Astrocyte (in vitro differentiated cells and primary cell): ENCODE results near the gene AAMP. TPM values are rescaled to one million over a fixed set of nuclear protein-coding genes. Genes with fewer than 3 reads are reported as not detected.

ENCODE experiments used
- DNase-seq: peaks from one replicate; pipeline ENCODE4 v3.0.0-alpha.2; 2010; ENCODE audit warnings: low read depth
- FAIRE-seq: peaks from 2 replicates; lab custom pipeline; 2011; peaks lifted over from hg19 to GRCh38; lab: Jason Lieb, UNC
- H2AFZ ChIP-seq: 2 replicates; pipeline ENCODE4 v1.6.0; 2012; ENCODE audit warnings: low read depth, low read length, inconsistent platforms
- H3K27ac ChIP-seq: 2 replicates; pipeline ENCODE4 v1.5.1; 2011; ENCODE audit warnings: low read depth, low read length, inconsistent platforms
- H3K27me3 ChIP-seq: 2 replicates; pipeline ENCODE4 v1.6.0; 2011; ENCODE audit warnings: low read length, inconsistent platforms; ENCODE audit not compliant: insufficient read depth
- H3K36me3 ChIP-seq: 2 replicates; pipeline ENCODE4 v1.5.1; 2011; ENCODE audit warnings: low read length, inconsistent platforms; ENCODE audit not compliant: insufficient read depth
- H3K4me1 ChIP-seq: 2 replicates; pipeline ENCODE4 v1.5.1; 2011; ENCODE audit warnings: low read length, inconsistent platforms; ENCODE audit not compliant: insufficient read depth
- H3K4me2 ChIP-seq: 2 replicates; pipeline ENCODE4 v1.6.0; 2012; ENCODE audit warnings: low read length, inconsistent platforms
- H3K4me3 ChIP-seq: 2 replicates; pipeline ENCODE4 v1.5.1; 2011; ENCODE audit warnings: low read depth, mild to moderate bottlenecking, low read length, inconsistent platforms; ENCODE audit not compliant: insufficient read depth
- H3K79me2 ChIP-seq: 2 replicates; pipeline ENCODE4 v1.6.0; 2012; ENCODE audit warnings: mild to moderate bottlenecking, low read length, inconsistent platforms; ENCODE audit not compliant: insufficient read depth
- H3K9ac ChIP-seq: 2 replicates; pipeline ENCODE4 v1.6.0; 2012; ENCODE audit warnings: mild to moderate bottlenecking, low read length, inconsistent platforms
- H3K9me3 ChIP-seq: 2 replicates; pipeline ENCODE4 v1.5.1; 2012; ENCODE audit warnings: low read depth, mild to moderate bottlenecking, low read length, inconsistent platforms; ENCODE audit not compliant: insufficient read depth
- H4K20me1 ChIP-seq: 2 replicates; pipeline ENCODE4 v1.6.0; 2012; ENCODE audit warnings: low read length, inconsistent platforms; ENCODE audit not compliant: insufficient read depth
- H3K27ac Mint-ChIP-seq: one replicate; pipeline ENCODE4 v1.8.0; 2021; ENCODE audit warnings: mild to moderate bottlenecking, mixed read lengths; ENCODE audit not compliant: unreplicated experiment
- H3K27me3 Mint-ChIP-seq: one replicate; pipeline ENCODE4 v1.8.0; 2021; ENCODE audit warnings: low read depth, mixed read lengths; ENCODE audit not compliant: unreplicated experiment
- H3K36me3 Mint-ChIP-seq: one replicate; pipeline ENCODE4 v1.8.0; 2021; ENCODE audit warnings: low read depth, mixed read lengths; ENCODE audit not compliant: unreplicated experiment
- H3K4me1 Mint-ChIP-seq: one replicate; pipeline ENCODE4 v1.8.0; 2021; ENCODE audit warnings: low read depth, mixed read lengths; ENCODE audit not compliant: unreplicated experiment
- H3K4me3 Mint-ChIP-seq: one replicate; pipeline ENCODE4 v1.8.0; 2021; ENCODE audit warnings: mild to moderate bottlenecking, moderate library complexity, mixed read lengths; ENCODE audit not compliant: unreplicated experiment
- H3K9me3 Mint-ChIP-seq: one replicate; pipeline ENCODE4 v1.8.0; 2021; ENCODE audit warnings: mild to moderate bottlenecking, mixed read lengths; ENCODE audit not compliant: unreplicated experiment
- CTCF ChIP-seq: IDR thresholded peaks from 2 replicates; pipeline ENCODE4 v1.5.1; 2011; ENCODE audit warnings: low read depth, mild to moderate bottlenecking, inconsistent platforms, low read length, moderate library complexity; ENCODE audit not compliant: insufficient read depth
- EZH2 ChIP-seq: IDR thresholded peaks from 2 replicates; pipeline ENCODE4 v1.6.1; 2012; ENCODE audit warnings: mild to moderate bottlenecking, low read length, inconsistent platforms; ENCODE audit not compliant: insufficient read depth
- total RNA-seq: library from RNA; stranded (reverse); gene quantifications from 2 replicates; pipeline ENCODE4 v1.2.1, GENCODE V29; 2021

AAMP gene
- total RNA-seq, 1 donor from 2014 or later: 87.3 TPM

GRCh38 chr2:218296200-218296599, 26.3 kb upstream of the AAMP start:
- no peaks in the 10 kb centered on the region for H3K27me3 ChIP-seq
- Mint-ChIP-seq H3K27ac (no peak overlapping the region), H3K27me3 (no peaks in the 10 kb centered on the region), H3K9me3 (no peaks in the 10 kb centered on the region), H3K36me3 (no peaks in the 10 kb centered on the region), H3K4me1 (peaks cover 3% of the 10 kb centered on the region), H3K4me3 (no peak overlapping the region)
- no peak for DNase-seq
- no peaks in the 10 kb centered on the region for H3K9me3 ChIP-seq
- no peak for TF ChIP-seq EZH2
- TF ChIP-seq CTCF: no peak
- H4K20me1 ChIP-seq: no peaks in the 10 kb centered on the region
- no peak overlapping the region for H2AFZ ChIP-seq
- H3K79me2 ChIP-seq: peaks cover 15% of the 10 kb centered on the region
- no peak overlapping the region for H3K27ac ChIP-seq
- no peaks in the 10 kb centered on the region for H3K36me3 ChIP-seq
- H3K4me1 ChIP-seq: peaks cover 15% of the 10 kb centered on the region
- no peak overlapping the region for H3K4me3 ChIP-seq
- H3K4me2 ChIP-seq: no peak overlapping the region
- no peak for FAIRE-seq
- no peak overlapping the region for H3K9ac ChIP-seq

- Histone ChIP-seq H3K4me1 (peaks cover 26% of the 10 kb centered on the region), H4K20me1 (no peaks in the 10 kb centered on the region), H3K36me3 (no peaks in the 10 kb centered on the region), H3K4me3 (no peak overlapping the region), H3K79me2 (peaks cover 27% of the 10 kb centered on the region), H3K9ac (no peak overlapping the region), H3K4me2 (no peak overlapping the region), H2AFZ (no peak overlapping the region), H3K9me3 (no peaks in the 10 kb centered on the region), H3K27me3 (no peaks in the 10 kb centered on the region), H3K27ac (no peak overlapping the region)
- Mint-ChIP-seq H3K27ac (no peak overlapping the region), H3K27me3 (no peaks in the 10 kb centered on the region), H3K4me3 (no peak overlapping the region), H3K4me1 (peaks cover 8% of the 10 kb centered on the region), H3K9me3 (no peaks in the 10 kb centered on the region), H3K36me3 (peaks cover 2% of the 10 kb centered on the region)
- no peak for TF ChIP-seq CTCF
- no peak for TF ChIP-seq EZH2
- FAIRE-seq (no peak), DNase-seq (no peak)
These were observed 25.1 kb upstream of the AAMP start for GRCh38 chr2:218295029-218295428.

GRCh38 chr2:218294430-218295022, 24.6 kb upstream of the AAMP start:
- H3K4me2 ChIP-seq: no peak overlapping the region
- peaks cover 32% of the 10 kb centered on the region for H3K79me2 ChIP-seq
- no peak overlapping the region for H3K4me3 Mint-ChIP-seq
- FAIRE-seq (no peak), DNase-seq (no peak)
- no peak overlapping the region for H3K4me3 ChIP-seq
- H2AFZ ChIP-seq: no peak overlapping the region
- no peak overlapping the region for H3K27ac ChIP-seq
- no peak overlapping the region for H3K9ac ChIP-seq
- H3K9me3 ChIP-seq: no peaks in the 10 kb centered on the region
- H3K9me3 Mint-ChIP-seq: no peaks in the 10 kb centered on the region
- H3K36me3 Mint-ChIP-seq: peaks cover 2% of the 10 kb centered on the region
- peaks cover 12% of the 10 kb centered on the region for H3K4me1 Mint-ChIP-seq
- H3K4me1 ChIP-seq: peaks cover 31% of the 10 kb centered on the region
- peaks cover 4% of the 10 kb centered on the region for H4K20me1 ChIP-seq
- no peak overlapping the region for H3K27ac Mint-ChIP-seq
- no peaks in the 10 kb centered on the region for H3K27me3 ChIP-seq
- H3K36me3 ChIP-seq: no peaks in the 10 kb centered on the region
- TF ChIP-seq CTCF (no peak), EZH2 (no peak)
- no peaks in the 10 kb centered on the region for H3K27me3 Mint-ChIP-seq
